ENCODE results near the gene LIME1.
A peak's percentile ranks its signal among the peaks of the same experiment; 100 is the strongest.
"Not testable (repeated sequence)": the region's sequence is repeated elsewhere in the genome, so short reads cannot be mapped to it uniquely, and the experiment has no call there.

Gene LIME1

DNA sequence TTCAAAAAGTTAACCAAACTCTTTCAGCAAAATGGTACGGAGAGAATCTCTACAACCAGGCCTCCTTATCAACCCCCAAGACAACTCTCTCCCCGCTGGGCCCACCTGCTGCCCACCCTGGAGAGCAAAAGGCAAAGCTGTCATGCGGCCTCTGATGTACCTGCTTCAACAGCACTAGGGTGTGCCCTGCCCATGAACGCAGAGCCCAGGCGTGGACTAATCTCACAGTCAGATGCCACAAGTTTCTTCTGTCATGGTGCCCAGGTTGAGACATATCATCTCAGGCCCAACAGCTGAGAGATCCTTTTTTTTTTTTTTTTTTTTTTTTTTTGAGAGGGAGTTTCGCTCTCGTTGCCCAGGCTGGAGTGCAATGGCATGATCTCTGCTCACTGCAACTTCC lies 29.4 kb downstream of the LIME1 start:
- Mint-ChIP-seq H3K36me3 (no peaks in the 10 kb centered on the region), H3K27ac (no peak overlapping the region), H3K27me3 (no peaks in the 10 kb centered on the region), H3K9me3 (no peaks in the 10 kb centered on the region), H3K4me3 (no peak overlapping the region), H3K4me1 (no peaks in the 10 kb centered on the region)

DNA sequence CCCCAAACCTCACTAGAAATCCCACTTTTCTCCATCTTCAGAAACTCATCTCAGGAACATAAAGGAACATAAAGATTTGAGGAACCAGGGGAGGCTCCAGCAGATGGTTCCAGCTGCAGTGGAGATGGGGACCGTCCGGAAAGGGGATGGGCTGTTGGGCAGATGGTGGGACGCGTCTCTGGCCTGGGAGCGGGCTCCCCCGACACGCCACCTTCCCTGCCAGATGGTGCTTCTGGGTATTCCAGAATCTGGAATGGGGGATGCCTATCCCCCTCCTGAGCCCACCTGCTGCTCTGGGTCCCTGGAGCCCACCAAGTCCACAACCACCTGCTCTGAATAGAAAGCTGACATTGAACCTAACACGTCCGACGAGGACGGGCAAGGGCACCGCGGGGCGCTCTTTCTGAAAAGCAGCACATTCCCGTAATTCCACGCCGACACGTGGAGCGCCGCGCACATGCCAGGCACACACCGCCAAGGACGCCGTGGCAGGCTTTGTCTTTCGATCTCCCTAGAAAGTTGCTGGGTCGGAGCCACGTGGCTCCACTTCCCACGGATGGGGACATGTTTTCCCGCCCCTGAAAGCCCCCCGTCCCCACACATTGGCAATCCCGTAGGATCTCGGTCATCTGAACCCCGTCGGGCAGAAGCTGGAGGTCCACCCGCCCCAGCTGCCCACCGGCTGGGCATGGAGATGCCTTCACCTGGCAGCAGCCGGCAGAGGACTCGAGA lies 30.4 kb downstream of the LIME1 start:
- H3K27ac Mint-ChIP-seq, result no peak overlapping the region
- H3K4me1 Mint-ChIP-seq, result no peaks in the 10 kb centered on the region
- no peaks in the 10 kb centered on the region for H3K36me3 Mint-ChIP-seq
- H3K4me3 Mint-ChIP-seq, result no peak overlapping the region
- H3K9me3 Mint-ChIP-seq, result no peaks in the 10 kb centered on the region
- no peaks in the 10 kb centered on the region for H3K27me3 Mint-ChIP-seq

DNA sequence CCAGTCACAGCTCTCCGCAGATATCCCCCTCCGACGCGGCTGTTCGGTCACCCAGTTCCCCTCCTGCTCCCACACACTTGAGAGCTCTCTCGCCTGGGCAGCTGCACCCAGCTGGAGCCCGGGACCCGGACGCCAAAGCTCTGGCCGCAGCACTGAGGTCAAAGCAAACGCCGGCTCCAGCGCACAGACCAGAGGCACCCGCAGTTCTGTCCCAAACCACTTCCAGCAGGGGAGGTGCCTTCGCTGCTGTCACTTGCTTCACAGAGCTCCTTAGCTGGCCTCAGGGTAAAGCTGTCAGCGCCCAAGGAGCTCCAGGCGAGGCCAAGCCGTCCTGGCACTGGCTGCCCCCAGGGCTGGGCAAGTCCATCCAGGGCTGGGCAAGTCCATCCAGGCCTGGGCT lies 31.0 kb downstream of the LIME1 start:
- Mint-ChIP-seq H3K36me3 (no peaks in the 10 kb centered on the region), H3K27me3 (no peaks in the 10 kb centered on the region), H3K9me3 (no peaks in the 10 kb centered on the region), H3K27ac (no peak overlapping the region), H3K4me3 (no peak overlapping the region), H3K4me1 (no peaks in the 10 kb centered on the region)

DNA sequence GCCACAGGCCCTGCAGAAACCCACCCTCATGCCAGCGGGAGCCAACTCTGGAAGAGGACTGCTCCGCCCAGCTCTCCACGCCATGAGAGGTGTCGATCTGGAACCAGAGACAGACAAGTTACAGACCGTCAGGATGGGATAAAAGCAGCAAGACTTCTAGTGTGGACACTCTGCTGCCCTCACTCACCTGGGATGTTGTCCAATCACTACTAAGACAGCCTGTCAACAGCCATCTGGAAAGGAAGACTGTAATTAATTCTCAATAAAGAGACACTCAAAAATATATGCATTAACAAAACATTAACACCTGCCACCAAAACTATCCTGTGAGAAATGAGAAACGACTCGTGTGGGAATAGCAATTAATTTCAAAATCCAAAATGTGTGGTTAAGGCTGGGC lies 31.4 kb downstream of the LIME1 start:
- H3K27ac Mint-ChIP-seq, result no peak overlapping the region
- no peaks in the 10 kb centered on the region for H3K4me1 Mint-ChIP-seq
- H3K27me3 Mint-ChIP-seq, result no peaks in the 10 kb centered on the region
- no peaks in the 10 kb centered on the region for H3K36me3 Mint-ChIP-seq
- no peak overlapping the region for H3K4me3 Mint-ChIP-seq
- no peaks in the 10 kb centered on the region for H3K9me3 Mint-ChIP-seq

DNA sequence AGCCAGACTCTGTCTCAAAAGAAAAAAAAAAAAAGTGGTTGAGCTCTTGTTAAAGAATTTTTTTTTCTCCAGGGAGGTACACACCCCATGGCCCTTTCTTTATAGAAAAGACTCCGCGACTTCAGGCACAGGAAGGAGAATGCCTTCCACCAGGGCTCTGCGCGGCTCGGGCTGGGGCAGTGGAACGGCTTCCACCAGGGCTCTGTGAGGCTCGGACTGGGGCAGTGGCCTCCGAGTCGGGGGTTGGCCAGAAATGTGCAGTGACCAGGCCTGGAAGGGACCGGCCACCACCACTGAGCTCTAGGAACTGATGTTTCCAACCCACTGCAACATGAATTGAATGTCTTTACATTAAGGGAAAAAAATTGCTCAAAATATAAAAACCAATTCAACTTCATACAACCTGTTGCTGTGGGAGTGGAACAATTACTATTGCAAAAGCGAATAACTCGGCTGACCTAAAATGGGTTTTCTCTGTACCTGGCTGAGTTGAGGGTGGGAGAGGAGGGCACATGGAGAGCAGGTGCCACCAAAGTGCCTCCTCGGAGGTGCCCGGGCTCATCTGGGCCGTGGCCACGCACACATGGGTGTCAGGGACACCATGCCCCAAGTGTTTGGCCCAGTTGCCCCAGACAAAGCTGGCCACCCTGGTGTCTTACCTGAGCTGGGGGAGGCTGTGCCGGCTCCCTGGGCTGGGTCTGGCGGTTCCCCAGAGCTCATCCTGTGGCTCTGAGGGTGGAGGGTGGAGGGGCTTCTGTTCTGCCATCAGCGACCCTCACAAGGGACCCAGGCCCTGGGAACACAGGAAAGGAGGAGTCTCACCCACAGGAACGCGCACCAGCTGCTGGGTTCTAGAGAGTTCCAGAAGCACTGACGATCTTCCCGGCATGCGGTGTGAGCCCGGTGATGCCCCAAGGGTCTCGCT lies 32.4 kb downstream of the LIME1 start:
- Mint-ChIP-seq H3K36me3 (no peaks in the 10 kb centered on the region), H3K4me3 (no peak overlapping the region), H3K27ac (peak overlapping the region; percentile 59), H3K9me3 (no peaks in the 10 kb centered on the region), H3K4me1 (no peaks in the 10 kb centered on the region), H3K27me3 (no peaks in the 10 kb centered on the region)

DNA sequence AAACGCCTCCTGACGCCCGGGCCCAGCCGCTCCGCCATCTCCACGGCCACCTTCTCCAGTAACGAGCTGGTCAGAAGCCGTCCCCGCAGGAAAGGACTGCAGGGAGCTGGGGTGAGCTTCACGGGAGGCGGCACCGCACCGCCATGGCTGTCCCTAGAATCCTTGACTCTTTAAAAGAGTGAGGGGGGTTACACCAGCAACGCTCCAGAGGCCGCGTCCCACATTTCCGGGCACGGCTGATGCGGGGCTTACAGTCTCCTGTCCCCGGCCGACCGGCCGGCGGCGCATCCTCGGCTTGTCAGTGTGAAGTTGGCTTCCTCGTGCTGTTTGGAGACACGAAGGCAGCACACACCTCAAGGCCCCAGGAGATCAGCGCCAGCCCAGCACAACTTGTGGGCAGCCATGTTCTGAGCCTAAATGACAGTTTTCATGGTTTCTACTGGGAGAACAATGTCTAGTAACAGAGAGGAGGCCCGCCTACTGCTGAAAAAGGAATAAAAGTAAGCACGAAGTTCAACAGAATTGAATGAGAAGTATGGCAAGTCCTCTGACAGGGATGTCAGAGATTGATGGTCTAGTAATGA lies 33.5 kb downstream of the LIME1 start:
- Mint-ChIP-seq H3K36me3 (no peaks in the 10 kb centered on the region), H3K27ac (no peak overlapping the region), H3K4me1 (peaks cover 5% of the 10 kb centered on the region), H3K9me3 (no peaks in the 10 kb centered on the region), H3K27me3 (no peaks in the 10 kb centered on the region), H3K4me3 (no peak overlapping the region)

DNA sequence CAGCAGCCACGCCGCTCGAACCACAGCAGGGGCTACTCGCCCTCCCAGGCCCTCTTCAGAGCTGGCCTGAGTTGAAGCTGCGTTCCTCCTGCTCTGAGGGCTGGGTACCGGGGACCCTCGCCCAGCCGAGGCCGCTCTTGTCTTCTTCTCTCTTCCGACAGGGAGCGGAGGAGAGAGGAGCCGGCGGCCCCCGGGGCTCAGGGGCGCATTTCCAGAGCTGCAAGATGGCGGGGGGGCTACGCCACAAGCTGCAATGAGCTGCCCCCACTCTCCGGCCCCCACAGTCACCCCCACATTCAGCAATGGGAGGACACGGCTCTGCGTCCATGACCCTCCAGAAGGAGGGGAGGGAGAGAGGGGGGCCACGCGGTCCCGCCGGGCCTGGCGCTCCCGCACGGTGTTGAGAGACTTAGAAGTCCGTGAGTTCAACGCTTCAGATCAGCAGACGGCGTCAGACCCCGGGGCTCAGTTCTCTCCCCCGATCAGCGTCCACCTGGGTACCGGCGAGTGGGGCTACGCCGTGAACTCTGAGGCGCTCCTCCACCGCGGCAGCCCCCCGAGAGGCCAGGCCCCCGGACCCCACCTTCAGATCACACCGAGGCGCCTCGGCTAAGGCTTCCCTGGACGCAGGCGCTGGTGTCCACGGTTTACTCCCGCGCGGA lies 34.7 kb downstream of the LIME1 start:
- H3K4me1 Mint-ChIP-seq, result peaks cover 5% of the 10 kb centered on the region

DNA sequence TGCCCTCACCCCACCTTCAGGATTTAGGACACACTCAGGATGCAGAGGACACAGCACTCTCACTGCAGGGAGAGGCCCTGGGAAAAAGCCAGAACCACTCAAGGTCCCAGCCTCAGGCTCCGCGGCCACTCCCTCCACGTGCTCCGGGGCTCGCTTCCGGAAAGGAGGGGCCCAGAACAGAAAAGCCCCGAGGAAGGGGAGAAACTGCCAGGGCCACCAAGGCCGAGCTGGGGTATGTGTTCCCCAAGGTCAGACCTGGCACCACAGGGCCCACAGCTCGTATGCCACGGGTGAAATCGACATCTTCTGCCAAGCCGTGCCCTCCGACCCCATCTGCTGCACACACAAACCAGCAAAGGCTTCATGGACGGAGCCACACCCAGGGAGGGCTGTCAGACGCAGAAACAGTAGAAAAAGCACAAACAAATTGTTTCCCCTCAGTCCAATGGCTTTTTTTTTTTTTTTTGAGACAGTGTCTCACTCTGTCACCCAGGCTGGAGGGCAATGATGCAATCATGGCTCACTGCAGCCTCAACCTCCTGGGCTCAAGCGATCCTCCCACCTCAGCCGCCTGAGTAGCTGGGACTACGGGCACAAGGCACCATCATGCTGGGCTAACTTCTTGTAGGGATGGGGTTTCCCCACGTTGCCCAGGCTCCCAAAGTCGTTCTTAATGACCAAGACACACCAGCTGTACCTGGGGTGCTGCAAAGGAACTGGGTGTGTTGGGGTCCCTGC lies 36.5 kb downstream of the LIME1 start:
- peaks cover 5% of the 10 kb centered on the region for H3K4me1 Mint-ChIP-seq
- H3K27ac Mint-ChIP-seq, result no peak overlapping the region
- no peaks in the 10 kb centered on the region for H3K9me3 Mint-ChIP-seq
- H3K36me3 Mint-ChIP-seq, result no peaks in the 10 kb centered on the region
- H3K4me3 Mint-ChIP-seq, result no peak overlapping the region
- no peaks in the 10 kb centered on the region for H3K27me3 Mint-ChIP-seq

More for the DNA sequence above, 34.7 kb downstream of the LIME1 start:
- Mint-ChIP-seq H3K27me3 (no peaks in the 10 kb centered on the region), H3K27ac (no peak overlapping the region), H3K36me3 (no peaks in the 10 kb centered on the region), H3K9me3 (no peaks in the 10 kb centered on the region), H3K4me3 (no peak overlapping the region)

DNA sequence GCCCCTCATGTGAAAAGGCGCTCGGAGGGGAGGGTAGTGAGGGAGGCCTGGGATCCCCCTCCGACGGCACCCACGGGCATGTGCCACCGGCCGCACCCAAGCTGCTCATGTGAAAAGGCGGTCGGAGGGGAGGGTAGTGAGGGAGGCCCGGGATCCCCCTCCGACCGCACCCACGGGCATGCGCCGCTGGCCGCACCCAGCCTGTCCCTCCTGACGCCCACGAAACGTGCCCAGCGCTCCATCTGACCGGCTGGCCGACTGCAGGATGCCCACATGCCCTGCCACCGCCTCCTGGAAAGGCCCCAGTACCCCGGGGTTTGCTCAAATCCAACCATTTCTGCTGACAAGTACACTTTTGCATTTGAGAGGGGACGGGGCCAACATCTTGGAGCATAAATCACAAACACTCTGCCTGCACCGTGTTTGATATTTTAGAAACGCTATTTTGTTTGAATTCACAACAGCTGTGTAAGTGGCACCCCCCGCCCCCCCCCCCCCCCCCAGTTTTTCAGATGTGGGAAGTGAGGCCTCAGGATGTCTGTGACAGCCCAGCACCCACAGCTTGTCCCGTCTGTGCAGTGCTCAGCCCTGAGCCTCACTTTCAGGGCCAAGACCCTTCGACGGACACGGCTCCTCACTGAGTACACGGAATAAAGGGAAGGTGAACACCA lies 37.2 kb downstream of the LIME1 start:
- Mint-ChIP-seq H3K4me1 (peaks cover 5% of the 10 kb centered on the region), H3K27ac (no peak overlapping the region), H3K9me3 (no peaks in the 10 kb centered on the region), H3K4me3 (no peak overlapping the region), H3K36me3 (no peaks in the 10 kb centered on the region), H3K27me3 (no peaks in the 10 kb centered on the region)

DNA sequence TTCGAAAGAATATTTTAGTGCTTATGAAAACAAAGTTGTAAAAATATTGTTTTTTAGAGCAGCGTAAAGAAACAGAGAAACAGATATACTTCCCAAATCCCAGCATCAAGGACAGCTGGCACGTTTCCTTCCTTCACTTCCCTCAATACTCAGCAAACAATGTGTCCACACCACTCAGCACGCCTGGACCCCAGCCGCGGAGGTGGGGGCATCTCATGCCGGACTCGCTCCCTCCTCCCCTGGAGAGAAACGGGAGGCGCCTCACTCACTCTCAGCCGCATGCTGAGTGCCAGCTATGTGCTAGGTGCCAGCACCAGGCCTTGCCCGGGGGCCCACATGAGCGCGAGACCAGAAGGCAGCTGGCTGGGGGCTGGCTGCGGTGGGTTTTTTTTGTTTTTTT lies 37.8 kb downstream of the LIME1 start:
- Mint-ChIP-seq H3K36me3 (no peaks in the 10 kb centered on the region), H3K27me3 (no peaks in the 10 kb centered on the region), H3K9me3 (no peaks in the 10 kb centered on the region), H3K4me1 (peaks cover 5% of the 10 kb centered on the region), H3K4me3 (no peak overlapping the region), H3K27ac (no peak overlapping the region)

DNA sequence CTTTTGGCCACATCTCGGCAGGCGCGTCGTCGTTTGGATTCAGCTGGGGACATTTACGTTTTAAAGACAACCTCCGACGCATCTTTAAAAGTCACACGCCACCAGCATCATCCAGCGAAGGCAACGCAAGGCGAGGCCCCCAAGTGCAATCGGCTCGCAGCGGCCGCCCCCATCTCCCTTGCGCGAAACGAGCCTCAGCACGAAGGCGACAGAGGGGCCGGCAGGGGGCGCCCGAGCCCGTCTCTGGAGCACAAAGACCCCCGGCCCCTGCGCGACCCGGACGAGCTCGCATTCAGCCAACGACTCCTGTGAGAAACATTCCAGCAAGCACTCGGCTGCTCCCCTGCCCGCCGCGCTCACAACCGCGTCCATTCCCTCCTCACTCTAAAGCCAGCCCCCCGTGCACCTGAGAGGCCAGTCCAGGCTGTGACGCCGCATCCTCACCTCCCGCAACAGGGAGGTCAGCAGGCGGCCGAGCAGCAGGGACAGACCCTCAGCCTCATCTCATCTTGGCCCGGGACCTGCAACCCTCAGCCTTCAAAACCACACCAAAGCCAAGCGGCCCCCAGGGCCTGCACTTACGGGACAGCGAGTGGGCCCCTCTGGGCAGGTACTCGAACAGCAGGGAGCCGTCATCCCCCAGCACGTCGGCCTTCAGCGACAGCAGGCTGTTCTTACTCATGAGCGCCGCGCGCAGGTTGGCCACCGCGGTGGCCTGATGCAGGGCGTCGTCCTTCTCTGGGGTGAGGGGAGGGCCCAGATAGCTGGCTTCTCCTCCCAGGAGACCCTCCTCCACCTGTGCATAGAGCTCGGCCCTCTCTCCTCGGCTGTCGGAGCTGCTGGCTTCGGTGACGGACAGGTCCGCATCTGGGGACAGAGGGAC lies 38.9 kb downstream of the LIME1 start:
- Mint-ChIP-seq H3K4me1 (peaks cover 5% of the 10 kb centered on the region), H3K4me3 (no peak overlapping the region), H3K9me3 (no peaks in the 10 kb centered on the region), H3K36me3 (no peaks in the 10 kb centered on the region), H3K27me3 (no peaks in the 10 kb centered on the region), H3K27ac (no peak overlapping the region)

DNA sequence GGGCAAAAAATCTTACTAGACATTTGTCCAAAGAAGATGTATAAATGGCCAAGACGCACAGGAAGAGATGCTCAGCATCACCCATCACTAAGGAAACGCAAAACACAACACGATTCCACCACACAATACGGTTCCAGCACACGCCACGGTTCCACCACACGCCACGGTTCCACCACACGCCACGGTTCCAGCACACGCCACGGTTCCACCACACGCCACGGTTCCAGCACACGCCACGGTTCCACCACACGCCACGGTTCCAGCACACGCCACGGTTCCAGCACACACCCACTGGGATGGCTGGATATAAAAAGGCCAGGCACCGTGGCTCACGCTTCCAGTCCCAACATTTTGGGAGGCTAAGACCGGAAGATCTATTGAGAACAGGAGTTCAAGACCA lies 40.4 kb downstream of the LIME1 start:
- not testable (repeated sequence) for H3K36me3 Mint-ChIP-seq, H3K27me3 Mint-ChIP-seq, H3K9me3 Mint-ChIP-seq, H3K4me3 Mint-ChIP-seq, H3K27ac Mint-ChIP-seq, H3K4me1 Mint-ChIP-seq

DNA sequence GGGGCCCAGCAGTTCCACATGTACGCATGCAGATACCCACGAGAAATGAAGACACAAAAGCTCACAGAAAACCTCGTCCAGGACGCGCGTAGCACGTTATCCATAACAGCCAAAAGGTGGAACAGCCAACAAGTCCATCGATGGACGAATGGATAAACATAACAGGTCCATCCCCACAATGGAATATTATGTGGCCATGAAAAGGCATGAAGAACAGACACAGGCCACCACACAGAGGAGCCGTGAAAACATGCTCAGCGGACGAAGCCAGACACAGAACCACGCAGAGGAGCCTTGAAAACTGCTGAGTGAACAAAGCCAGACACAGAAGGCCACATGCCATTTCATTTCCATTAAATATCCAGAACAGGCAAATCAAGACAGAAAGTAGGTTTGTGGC lies 41.1 kb downstream of the LIME1 start:
- no peaks in the 10 kb centered on the region for H3K36me3 Mint-ChIP-seq
- H3K9me3 Mint-ChIP-seq, result no peaks in the 10 kb centered on the region
- peaks cover 15% of the 10 kb centered on the region for H3K4me1 Mint-ChIP-seq
- H3K27ac Mint-ChIP-seq, result no peak overlapping the region
- H3K4me3 Mint-ChIP-seq, result no peak overlapping the region
- H3K27me3 Mint-ChIP-seq, result no peaks in the 10 kb centered on the region

Data from activated naive CD4-positive, alpha-beta T cell treated with anti-CD3 and anti-CD28 coated beads, Interleukin-2, amount 50 U/mL, for 24 hours (primary cell).